KG1 (cell line): ENCODE data around the gene PDXDC1.
"Not testable (repeated sequence)": the region's sequence is repeated elsewhere in the genome, so short reads cannot be mapped to it uniquely, and the experiment has no call there.

ENCODE experiments used
- DNase-seq: peaks from one replicate; lab custom pipeline; 2025; lab: John Stamatoyannopoulos, UW

PDXDC1 gene

GRCh38 chr16:15154650-15155562, 180.1 kb downstream of the PDXDC1 start:
- peak; percentile 79 for DNase-seq

- DNase-seq, result not testable (repeated sequence)
These were observed 182.8 kb downstream of the PDXDC1 start for GRCh38 chr16:15157644-15158043.

GRCh38 chr16:15159671-15160070, 184.8 kb downstream of the PDXDC1 start:
- DNase-seq, result not testable (repeated sequence)

GRCh38 chr16:15160571-15160970, 185.7 kb downstream of the PDXDC1 start:
- DNase-seq, result not testable (repeated sequence)

- not testable (repeated sequence) for DNase-seq
These were observed 188.2 kb downstream of the PDXDC1 start for GRCh38 chr16:15163055-15163454.

GRCh38 chr16:15166177-15166576, 191.4 kb downstream of the PDXDC1 start:
- not testable (repeated sequence) for DNase-seq

- DNase-seq, result not testable (repeated sequence)
These were observed 193.5 kb downstream of the PDXDC1 start for GRCh38 chr16:15168303-15168702.

GRCh38 chr16:15168953-15169652, 194.3 kb downstream of the PDXDC1 start:
- DNase-seq, result not testable (repeated sequence)

- DNase-seq, result not testable (repeated sequence)
These were observed 205.1 kb downstream of the PDXDC1 start for GRCh38 chr16:15179909-15180308.

GRCh38 chr16:15180946-15181345, 206.1 kb downstream of the PDXDC1 start:
- not testable (repeated sequence) for DNase-seq

GRCh38 chr16:15184000-15184399, 209.2 kb downstream of the PDXDC1 start:
- not testable (repeated sequence) for DNase-seq
